ENCODE measurements around the gene RASA3. TPM values are rescaled to one million over a fixed set of nuclear protein-coding genes. Genes with fewer than 3 reads are reported as not detected.
"Not testable (repeated sequence)": the region's sequence is repeated elsewhere in the genome, so short reads cannot be mapped to it uniquely, and the experiment has no call there.

The RASA3 gene
- total RNA-seq, 1 experiment from 2014 or later: 58.6 TPM

DNA sequence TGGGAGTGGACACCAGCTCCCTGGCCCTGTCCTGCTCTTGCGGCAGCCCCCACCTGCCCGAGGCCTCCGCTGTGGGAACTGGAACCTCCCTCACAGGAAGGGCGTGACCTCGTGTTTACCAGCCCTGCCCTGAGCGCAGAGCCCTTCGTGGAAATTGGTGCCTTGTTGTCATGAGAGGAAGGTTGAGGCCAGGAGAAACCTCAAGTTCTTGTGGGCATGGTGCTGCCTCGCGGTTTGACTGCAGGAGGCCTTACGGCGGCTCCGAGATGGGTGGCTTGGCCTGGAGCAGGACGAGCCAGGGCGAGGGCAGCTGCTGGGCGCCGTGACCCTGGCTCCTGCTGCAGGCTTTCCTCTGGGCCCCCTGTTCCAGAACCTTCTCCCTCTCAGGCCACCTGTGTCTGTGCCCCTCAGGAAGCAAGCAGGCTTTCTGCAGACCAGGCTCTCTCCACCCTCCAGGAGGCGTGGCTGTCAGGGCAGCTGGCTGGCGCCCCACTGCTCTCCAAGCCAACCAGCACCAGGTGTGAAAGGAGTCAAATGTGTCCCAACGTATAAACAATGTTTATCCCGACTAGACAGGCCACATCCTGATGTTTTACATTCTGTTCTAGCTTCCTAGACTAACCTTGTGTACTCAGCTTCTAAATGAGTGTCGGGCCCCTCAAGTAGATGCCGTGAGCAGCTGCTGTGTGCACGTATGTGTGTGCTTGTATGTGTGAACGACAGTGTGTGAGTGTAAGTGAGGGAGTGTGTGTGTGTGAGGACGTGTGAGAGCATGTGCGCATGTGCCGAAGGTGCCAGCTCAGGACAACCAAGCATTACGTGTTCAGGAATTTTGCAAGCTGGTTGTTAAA lies 10.4 kb upstream of the RASA3 start:
- no peak for DNase-seq (ENCODE audit: low read depth)

DNA sequence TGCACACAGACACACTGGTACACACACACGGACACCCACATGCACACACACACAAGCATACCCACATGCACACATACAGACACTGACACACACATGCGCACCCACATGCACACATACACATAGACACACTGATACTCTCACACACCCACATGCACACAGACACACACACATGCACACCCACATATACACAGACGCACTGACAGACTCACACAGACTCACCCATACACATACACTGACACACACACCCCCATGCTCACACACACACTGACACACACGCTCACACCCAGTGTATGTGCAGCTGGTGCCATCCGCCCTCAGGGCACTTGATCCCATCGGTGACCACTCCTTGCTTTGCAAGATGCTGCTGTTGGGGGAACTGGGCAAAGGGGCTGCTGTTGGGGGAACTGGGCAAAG lies 9.7 kb upstream of the RASA3 start:
- DNase-seq (ENCODE audit: low read depth): no peak

DNA sequence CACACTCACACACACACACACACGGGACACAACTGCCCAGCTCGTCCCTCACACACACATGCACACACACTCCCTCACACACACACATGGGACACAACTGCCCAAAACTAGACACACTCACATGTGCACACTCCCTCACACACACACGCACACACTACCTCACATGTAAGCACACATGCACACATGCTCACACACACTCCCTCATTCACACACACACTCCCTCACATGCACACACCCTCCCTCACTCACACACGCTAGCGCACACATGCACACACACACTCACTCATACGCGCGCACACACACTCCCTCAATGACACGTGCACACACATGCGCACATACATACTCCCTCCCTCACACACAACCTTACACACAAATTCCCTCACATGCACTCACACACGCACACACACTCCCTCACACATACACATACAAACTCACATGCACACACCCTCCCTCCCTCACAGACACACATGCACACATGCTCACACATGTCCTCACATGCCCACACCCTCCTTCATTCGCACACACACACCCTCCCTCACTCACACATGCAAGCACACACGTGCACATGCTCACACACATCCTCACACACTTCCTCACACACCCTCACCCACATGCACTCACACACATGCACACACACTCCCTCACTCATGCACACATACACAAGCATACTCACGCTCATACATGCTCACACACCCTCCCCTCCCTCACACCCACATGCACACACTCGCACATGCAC lies 9.0 kb upstream of the RASA3 start:
- DNase-seq (ENCODE audit: low read depth): no peak

DNA sequence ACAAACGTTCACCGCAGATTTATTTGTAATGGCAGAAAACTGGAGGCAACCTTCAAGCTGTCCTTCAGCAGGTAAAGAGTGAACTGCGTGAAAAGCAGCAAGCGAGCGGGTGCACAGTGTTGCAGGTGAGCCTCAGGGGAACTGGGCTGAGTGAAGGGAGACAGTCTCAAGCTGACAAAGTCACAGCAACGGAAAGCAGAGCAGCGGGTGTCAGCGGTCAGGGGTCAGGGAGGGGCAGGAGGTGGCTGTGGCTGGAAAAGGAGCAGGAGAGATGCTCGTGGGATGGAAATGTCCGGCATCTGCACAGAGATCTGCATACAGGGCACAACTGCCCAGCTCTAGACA lies 8.5 kb upstream of the RASA3 start:
- no peak for DNase-seq (ENCODE audit: low read depth)

DNA sequence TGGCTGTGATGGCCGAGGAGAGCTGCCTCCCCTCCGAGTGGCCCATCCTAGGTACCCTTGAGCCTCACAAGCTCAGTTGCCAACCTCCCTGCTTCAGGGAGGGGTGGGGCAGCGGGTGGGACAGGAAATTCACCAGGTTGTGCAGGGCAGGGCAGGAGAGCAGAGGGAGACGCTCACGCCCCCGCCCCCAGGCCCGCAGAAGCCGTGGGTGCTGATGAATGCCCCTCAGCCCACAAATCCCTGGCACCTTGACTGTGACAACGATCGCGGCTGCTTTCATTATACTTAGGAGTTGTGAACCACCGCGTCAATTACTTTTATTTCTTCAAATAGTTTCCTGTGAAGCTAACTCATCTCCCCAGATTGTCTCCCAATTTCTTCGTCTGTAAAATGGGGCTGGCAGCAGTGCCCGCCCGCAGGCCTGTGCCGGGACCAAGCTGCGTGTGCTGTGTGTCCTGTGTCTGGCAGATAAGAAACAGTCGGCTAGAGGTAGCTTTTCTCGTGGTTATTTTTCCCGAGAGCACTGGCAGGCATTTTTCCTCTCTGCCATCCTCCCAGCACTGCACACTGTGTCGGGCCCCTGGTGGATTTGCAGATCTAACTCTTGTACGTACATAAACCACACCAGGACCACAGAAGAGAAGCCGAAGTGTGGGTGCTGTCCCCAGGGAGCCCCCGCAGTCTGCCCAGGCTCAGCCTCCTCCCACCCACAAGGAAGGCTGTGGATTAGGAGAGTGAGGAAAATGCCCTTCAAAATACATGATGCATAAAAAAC lies 7.9 kb upstream of the RASA3 start:
- DNase-seq (ENCODE audit: low read depth): no peak

DNA sequence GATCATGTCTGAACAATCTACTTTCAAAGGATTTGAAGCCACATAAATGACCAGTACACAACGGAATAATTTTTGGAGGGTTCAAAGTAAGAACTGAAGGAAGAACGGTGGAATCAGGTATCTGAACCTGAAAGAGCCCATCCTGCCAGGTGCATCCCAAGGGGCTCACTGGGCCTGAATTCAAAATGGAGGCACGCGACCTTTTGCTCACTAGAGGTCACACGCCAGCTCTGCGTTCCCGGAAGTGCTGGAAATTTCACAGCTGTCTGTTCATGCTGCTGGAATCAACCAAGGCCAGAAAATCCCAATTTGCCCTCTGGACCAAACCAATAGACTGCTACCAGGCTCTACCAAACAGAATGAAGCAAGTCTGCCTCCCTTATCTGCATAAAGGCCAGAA lies 4.2 kb upstream of the RASA3 start:
- DNase-seq (ENCODE audit: low read depth): no peak

DNA sequence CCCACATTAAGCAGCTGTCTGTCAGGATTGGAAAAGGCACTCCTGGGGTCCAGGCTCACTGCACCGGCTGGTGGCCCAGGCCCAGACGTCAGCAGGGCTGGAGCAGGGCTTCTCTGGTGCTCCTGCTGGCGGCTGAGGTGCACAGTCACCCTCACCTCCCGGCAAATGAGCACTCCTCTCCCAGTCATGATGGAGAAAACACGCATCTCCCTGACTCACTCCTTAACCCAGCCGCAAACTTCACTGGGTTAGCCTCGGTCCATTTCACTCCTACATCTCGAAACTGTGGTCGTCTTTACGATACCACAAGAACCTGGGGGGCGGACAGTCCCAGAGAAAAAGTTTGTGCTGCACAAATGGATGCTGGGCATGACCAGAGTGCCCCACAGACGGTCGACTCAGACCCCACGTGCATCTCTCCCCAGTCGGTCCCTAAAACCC lies 3.3 kb upstream of the RASA3 start:
- no peak for DNase-seq (ENCODE audit: low read depth)

DNA sequence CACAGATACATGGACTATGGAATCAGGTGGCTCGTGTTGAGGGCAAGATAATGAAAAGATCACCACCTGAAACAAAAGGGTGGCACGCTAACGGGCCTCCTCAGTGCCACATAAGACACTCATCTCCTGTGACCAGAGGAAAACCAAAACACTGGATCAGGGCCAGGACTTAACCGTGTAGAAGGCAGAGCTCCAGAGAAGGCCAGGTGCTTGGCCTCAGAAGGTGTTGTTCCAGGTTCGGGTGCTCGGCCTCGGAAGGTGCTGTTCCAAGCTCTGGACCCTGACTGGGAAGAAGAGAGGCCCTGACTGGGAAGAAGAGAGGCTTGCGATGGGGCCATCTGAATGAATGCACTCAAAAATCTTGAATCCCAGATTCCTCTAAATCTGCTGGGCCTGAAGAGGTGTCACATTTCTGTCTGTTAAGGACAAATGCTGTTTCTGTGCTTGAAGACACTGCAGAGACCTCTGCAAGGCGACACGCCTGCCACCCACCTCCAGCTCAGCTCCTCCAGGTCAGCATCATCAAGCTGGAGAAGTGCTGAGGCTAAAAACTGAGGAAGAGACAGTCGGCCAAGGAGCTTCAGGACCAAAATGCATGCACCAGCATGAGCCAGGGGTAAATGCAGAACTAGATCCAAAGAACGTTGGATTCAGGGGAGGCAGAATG lies 2.7 kb upstream of the RASA3 start:
- no peak for DNase-seq (ENCODE audit: low read depth)

DNA sequence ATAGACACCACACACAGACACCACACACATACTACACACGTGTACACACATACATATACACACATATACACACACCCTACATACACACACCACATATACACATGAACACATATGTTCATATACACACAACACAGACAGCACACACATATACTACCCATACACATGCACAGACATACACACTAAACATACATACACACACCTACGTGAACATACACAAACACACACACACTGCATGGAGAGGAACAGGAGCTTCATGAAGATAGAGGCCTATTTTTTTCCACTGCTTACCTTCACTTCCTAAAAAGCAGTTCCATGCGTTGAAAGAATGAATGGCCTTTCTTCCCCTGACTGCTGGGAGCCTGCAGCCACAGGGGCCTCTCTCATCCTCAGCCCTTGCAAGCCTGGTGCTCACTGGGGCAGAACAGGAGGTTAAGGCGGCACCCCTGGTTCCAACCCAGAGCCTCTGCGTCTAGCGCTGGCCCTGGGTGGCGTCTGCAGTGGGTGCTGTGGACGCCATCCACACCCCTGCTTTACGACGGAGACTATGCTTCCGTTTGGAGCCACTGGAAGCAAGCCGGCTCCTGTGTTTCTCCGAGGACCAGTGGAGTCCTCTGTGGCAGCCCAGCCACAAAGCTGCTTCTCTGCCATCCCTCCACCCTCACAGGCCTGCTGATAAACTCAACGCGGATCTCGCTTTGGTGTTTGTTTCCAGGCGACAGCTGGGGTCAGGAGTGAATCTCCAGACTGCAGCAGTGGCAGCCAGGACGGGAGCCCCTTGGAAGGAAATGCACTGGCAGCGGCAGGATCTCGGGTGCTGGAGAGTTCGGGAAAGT lies 1.9 kb upstream of the RASA3 start:
- DNase-seq (ENCODE audit: low read depth): no peak

DNA sequence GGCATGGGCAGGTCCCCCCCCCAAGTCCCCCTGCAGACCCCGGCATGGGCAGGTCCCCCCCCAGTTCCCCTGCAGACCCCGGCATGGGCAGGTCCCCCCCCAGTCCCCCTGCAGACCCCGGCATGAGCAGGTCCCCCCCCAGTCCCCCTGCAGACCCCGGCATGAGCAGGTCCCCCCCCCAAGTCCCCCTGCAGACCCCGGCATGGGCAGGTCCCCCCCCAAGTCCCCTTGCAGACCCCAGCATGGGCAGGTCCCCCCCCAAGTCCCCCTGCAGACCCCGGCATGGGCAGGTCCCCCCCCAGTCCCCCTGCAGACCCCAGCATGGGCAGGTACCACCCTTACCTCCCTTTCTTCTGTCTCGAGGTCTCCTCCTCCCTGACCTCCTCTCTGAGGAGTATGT lies 1.1 kb upstream of the RASA3 start:
- not testable (repeated sequence) for DNase-seq (ENCODE audit: low read depth)

DNA sequence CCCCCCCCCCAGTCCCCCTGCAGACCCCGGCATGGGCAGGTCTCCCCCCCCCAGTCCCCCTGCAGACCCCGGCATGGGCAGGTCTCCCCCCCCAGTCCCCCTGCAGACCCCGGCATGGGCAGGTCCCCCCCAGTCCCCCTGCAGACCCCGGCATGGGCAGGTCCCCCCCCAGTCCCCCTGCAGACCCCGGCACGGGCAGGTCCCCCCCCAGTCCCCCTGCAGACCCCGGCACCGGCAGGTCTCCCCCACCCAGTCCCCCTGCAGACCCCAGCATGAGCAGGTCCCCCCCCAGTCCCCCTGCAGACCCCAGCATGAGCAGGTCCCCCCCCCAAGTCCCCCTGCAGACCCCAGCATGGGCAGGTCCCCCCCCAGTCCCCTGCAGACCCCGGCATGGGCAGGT lies 703 bp upstream of the RASA3 start:
- not testable (repeated sequence) for DNase-seq (ENCODE audit: low read depth)

DNA sequence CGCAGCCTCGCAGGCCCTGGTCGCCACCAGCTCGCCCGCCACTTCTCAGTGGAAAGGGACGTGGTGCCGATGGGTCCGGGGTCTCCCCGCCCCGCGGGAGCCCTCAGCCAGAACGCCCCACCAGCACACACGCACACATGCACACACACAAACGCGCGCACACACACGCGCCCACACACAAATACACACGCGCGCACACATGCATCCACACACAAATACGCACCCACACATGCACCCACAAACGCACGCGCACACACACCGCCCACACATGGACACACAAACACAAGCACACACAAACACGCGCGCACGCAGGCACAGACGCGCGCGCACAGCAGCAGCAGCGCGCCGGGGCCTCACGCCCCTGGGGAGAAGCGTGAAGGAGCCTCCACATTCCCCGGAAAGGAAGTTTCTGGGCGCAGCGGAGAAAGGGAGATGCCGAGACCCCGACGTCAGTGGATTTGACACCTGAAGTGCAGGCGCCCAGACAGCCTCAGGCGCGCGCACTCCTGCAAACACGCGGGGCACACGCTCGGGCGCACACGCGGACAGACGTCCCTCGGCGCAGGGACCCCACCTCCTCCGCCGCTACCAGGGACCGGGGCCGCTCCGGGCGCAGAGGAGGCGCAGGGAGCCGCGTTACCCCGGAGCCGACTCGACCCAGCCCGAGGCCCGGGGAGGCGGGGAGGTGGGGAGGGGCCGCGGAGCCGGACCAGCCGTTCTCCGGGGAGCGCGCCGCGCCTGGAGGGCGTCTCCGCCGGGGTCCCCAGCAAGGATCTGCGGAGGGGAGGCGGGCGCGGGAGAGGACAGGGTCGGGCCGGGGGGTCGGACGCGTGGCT lies 622 bp downstream of the RASA3 start:
- DNase-seq (ENCODE audit: low read depth): peak; percentile 55

DNA sequence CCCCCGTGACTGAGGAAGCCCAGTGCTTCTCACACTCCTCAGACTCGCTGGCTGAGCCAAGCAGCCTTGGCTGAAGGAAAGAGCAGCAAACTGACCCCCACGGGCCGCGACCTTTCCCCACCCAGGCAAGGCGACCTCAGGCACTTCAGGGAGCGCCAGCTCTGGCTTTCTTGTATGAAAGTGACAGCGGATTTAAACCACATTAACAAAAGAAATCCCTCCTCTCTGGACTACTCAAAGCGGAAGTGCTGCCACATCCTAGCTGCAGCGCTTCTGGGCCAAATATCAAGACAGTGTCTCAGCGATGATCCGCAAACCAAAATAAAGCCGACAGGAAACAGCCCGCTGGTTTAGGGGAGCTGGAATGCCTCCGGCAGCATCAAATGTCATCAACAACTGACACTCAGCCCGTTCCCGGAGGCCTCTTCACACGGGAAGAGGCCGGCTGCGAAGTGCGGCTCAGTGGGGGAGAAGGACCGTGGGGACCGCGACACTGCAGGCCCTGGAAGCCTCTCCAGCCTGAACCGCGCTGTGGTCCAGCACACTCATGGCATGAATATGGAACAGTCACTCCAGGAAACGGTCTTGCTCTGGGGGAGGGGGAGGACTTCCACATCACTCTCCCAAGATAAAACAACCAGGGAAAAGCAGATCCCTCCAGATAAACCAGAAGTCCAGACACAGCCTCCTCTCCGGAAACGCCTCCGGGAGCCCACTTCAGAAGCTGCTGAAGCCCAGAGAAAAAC lies 1.4 kb downstream of the RASA3 start:
- DNase-seq (ENCODE audit: low read depth): peak; percentile 92

DNA sequence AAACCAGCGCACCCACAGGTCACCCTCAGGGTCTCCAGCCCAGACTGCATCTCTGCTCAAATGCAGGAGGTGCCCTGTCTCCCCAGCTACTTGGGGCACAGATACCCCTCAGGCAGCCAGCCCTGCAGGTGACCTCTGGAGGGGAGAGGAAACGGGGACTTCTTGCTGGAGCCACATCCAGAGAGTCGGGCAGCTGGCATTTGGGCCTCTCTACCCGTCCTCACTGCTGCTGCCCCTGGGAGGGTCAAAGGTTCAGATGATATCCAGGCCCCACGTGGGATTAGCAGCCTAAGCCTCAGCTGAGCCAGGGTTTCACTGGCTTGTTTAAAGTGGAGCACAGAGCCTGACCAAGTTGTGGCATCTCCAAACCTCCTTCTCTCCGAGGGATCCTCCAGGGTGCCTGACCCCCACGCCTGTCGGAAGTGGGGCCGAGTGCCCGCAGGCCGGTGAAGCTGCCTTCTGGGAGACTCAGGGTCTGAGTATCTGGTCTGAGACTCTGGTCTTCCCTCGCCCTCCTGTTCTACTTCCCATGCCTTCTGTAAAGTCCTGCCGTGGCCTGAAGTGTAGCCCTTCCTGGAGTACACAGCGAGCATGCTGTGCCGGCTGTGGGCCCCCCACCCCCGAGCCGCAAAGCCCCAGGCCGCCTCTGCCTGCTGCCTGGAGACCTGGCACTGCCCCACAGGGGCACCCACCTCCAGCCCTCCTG lies 2.1 kb downstream of the RASA3 start:
- DNase-seq (ENCODE audit: low read depth): peak; percentile 39

DNA sequence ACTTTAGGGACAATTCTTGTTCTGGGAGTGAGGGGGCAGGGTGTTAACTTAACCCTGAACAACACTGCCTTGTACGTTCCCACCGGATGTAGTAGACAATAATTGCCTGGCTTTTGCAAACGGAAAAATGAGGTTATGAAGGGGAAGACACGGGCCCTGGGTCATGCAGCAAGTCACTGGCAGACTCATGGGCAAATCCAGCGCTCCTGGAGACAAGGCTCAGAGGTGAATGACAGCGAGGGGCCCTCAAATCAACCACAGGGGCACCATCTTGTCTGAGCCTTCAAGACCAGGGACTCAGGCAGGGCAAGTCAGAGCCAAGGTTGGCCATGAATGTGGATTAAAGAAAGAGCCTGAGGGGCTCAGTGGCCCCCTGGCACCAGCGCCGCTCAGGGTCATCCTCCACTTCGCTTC lies 2.8 kb downstream of the RASA3 start:
- DNase-seq (ENCODE audit: low read depth): no peak

DNA sequence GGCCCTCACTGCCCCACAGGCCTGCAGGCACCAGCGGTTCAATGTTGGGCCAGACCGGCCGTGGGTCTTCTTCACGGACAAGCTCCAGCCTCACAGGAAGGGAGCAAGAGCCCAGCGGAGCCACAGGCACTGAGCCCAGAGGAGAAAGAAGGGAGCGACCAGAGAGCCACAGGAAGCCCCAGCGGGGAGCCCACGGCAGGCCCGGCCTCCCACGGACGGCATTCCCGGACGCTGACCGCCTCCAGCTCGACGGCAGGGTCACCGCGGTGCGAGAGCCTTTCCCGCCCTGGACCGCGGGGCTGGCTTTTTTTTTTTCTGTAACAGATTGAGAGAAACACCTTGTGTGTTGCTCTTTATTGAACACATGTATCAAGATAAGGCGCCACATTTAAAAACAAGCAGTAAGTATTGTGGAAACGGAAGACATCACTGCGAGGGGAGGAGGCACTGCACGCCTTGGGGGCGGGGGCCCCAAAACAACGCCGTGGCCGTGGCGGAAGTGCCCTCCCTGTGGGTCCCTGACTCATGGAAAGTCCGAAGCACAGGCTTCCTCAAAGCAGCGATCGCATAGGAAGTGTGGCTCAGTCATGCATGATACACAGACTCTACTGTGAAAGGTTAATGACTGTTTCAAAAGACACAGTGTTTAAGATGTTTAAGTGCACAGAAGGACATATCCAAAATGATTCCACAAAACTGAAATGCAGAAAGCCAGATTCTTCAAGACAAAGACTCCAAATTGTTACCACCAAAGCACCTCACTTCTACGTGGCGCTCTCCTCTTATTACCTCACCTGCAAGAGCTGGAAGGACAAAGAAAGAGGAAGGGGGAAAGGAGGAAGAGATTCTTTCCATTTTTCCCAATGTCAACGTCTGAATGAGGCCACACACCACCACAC lies 3.5 kb downstream of the RASA3 start:
- peak; percentile 92 for DNase-seq (ENCODE audit: low read depth)

DNA sequence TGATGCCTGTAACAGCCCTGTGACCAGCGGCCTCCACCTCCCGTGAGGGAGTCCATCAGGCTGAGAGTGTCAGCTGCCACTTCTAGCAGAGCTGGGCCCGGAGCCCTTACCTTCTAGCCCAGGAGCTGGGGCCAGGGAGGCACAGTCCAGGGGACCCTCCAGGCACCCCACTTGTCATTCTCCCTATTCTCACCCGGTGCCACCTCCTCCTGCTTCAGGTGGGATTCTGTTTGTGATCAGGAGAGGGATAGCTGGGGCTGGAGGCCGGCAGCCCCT lies 4.1 kb downstream of the RASA3 start:
- DNase-seq (ENCODE audit: low read depth): no peak
